ENCODE measurements around the gene RGS4. TPM values are rescaled to one million over a fixed set of nuclear protein-coding genes. Genes with fewer than 3 reads are reported as not detected.

The RGS4 gene
- total and polyA plus RNA-seq, 2 experiments from 2014 or later = 0.32 to 0.38 TPM

DNA sequence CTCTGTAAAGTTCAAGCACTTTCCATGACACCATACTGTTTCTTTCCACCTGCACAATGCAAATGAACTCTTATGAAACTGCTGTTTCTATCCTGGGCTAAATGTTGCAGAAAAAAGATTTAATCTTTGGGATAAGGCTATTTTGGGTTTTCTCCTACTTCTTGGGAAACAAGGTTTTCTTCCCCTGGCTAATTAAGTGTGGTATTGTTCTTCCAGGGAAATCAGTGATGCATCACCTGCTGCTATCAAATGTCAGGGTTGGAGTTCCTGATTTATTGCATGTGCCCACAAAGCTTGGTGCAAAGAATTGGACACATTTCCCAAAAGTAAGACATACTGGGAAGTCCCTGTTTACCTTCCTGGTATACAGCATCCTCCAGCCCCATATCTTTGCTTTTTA is 6.0 kb upstream of the RGS4 start:
- ATAC-seq (no peak), DNase-seq (ENCODE audit: low spot score) (no peak)
- no peaks in the 10 kb centered on the region for H3K27me3 ChIP-seq (ENCODE audit: insufficient read depth)
- no peaks in the 10 kb centered on the region for H3K79me2 ChIP-seq (replicated peaks; ENCODE audit: insufficient read depth)
- Mint-ChIP-seq H3K27me3 (ENCODE audit: insufficient read depth, low read depth, poor library complexity) (no peaks in the 10 kb centered on the region), H3K27ac (no peak overlapping the region), H3K36me3 (ENCODE audit: low read depth) (no peaks in the 10 kb centered on the region), H3K4me1 (peaks cover 20% of the 10 kb centered on the region), H3K9me3 (no peaks in the 10 kb centered on the region), H3K4me3 (no peak overlapping the region)
- no peak overlapping the region; the same call in 1 of the 2 replicates for H2AFZ ChIP-seq
- H3K4me3 ChIP-seq = no peak overlapping the region
- H3K9me2 ChIP-seq (ENCODE audit: insufficient read depth) = no peaks in the 10 kb centered on the region
- TF ChIP-seq, protein P1, sequence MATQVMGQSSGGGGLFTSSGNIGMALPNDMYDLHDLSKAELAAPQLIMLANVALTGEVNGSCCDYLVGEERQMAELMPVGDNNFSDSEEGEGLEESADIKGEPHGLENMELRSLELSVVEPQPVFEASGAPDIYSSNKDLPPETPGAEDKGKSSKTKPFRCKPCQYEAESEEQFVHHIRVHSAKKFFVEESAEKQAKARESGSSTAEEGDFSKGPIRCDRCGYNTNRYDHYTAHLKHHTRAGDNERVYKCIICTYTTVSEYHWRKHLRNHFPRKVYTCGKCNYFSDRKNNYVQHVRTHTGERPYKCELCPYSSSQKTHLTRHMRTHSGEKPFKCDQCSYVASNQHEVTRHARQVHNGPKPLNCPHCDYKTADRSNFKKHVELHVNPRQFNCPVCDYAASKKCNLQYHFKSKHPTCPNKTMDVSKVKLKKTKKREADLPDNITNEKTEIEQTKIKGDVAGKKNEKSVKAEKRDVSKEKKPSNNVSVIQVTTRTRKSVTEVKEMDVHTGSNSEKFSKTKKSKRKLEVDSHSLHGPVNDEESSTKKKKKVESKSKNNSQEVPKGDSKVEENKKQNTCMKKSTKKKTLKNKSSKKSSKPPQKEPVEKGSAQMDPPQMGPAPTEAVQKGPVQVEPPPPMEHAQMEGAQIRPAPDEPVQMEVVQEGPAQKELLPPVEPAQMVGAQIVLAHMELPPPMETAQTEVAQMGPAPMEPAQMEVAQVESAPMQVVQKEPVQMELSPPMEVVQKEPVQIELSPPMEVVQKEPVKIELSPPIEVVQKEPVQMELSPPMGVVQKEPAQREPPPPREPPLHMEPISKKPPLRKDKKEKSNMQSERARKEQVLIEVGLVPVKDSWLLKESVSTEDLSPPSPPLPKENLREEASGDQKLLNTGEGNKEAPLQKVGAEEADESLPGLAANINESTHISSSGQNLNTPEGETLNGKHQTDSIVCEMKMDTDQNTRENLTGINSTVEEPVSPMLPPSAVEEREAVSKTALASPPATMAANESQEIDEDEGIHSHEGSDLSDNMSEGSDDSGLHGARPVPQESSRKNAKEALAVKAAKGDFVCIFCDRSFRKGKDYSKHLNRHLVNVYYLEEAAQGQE (IDR thresholded peaks at IDR 0.05; ENCODE audit: unreplicated experiment) = no peak
- TF ChIP-seq ZNF331 (CRISPR knock-in tag; IDR thresholded peaks at IDR 0.05; ENCODE audit: low read depth) (no peak), POLR2AphosphoS5 (IDR thresholded peaks at IDR 0.05; ENCODE audit: low read depth) (no peak)
- H3K4me2 ChIP-seq = no peak overlapping the region; the same call in 1 of the 2 replicates
- no peaks in the 10 kb centered on the region for H4K20me1 ChIP-seq (replicated peaks; ENCODE audit: insufficient read depth)
- peaks cover 19% of the 10 kb centered on the region; the same call in 1 of the 2 replicates for H3K4me1 ChIP-seq (ENCODE audit: insufficient read depth)
- H3K36me3 ChIP-seq (ENCODE audit: insufficient read depth) = no peaks in the 10 kb centered on the region
- H3K27ac ChIP-seq (ENCODE audit: low read depth) = no peak overlapping the region
- no peaks in the 10 kb centered on the region for H3F3A ChIP-seq (replicated peaks; ENCODE audit: low read depth)

DNA sequence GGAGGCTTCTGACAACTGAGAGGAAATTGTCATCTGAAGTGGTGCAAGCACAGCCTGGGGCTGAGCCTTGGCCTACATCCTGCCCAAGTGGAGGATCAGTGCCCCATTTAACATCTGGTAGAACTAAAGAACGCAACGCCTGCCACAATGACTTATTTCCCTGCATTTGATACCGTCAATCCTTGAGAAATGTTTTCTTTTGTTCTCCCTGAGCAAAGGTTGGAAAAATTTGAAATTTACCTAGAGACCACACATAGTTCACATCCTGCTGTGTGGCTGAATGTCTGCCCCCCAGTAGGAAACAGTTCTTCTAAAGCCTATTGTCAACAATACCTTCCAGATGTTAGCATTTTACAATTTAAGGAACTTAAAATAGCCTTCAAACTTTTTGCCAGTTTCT is 5.6 kb upstream of the RGS4 start:
- peaks cover 22% of the 10 kb centered on the region for H3K4me1 Mint-ChIP-seq
- TF ChIP-seq EZH2phosphoT487 (IDR thresholded peaks at IDR 0.05; ENCODE audit: unreplicated experiment) (no peak), STAT1 (IDR thresholded peaks at IDR 0.05; ENCODE audit: unreplicated experiment) (no peak), JUNB (IDR thresholded peaks at IDR 0.05; ENCODE audit: unreplicated experiment) (no peak), ZNF114 (CRISPR knock-in tag; IDR thresholded peaks at IDR 0.05) (no peak), ZNF331 (CRISPR knock-in tag; IDR thresholded peaks at IDR 0.05; ENCODE audit: low read depth) (no peak), NANOG (IDR thresholded peaks at IDR 0.05; ENCODE audit: borderline replicate concordance) (no peak)
- TF ChIP-seq, protein P2, sequence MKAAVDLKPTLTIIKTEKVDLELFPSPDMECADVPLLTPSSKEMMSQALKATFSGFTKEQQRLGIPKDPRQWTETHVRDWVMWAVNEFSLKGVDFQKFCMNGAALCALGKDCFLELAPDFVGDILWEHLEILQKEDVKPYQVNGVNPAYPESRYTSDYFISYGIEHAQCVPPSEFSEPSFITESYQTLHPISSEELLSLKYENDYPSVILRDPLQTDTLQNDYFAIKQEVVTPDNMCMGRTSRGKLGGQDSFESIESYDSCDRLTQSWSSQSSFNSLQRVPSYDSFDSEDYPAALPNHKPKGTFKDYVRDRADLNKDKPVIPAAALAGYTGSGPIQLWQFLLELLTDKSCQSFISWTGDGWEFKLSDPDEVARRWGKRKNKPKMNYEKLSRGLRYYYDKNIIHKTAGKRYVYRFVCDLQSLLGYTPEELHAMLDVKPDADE (IDR thresholded peaks at IDR 0.05) = no peak
- TF ChIP-seq, protein P1 (IDR thresholded peaks at IDR 0.05; ENCODE audit: unreplicated experiment) = no peak
- TF ChIP-seq, protein P3, sequence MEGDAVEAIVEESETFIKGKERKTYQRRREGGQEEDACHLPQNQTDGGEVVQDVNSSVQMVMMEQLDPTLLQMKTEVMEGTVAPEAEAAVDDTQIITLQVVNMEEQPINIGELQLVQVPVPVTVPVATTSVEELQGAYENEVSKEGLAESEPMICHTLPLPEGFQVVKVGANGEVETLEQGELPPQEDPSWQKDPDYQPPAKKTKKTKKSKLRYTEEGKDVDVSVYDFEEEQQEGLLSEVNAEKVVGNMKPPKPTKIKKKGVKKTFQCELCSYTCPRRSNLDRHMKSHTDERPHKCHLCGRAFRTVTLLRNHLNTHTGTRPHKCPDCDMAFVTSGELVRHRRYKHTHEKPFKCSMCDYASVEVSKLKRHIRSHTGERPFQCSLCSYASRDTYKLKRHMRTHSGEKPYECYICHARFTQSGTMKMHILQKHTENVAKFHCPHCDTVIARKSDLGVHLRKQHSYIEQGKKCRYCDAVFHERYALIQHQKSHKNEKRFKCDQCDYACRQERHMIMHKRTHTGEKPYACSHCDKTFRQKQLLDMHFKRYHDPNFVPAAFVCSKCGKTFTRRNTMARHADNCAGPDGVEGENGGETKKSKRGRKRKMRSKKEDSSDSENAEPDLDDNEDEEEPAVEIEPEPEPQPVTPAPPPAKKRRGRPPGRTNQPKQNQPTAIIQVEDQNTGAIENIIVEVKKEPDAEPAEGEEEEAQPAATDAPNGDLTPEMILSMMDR (conservative IDR thresholded peaks at IDR 0.05; ENCODE audit: low read depth in 2 of 2) = no peak

More for the DNA sequence above, 5.6 kb upstream of the RGS4 start:
- H3K4me1 ChIP-seq (ENCODE audit: insufficient read depth) = peaks cover 23% of the 10 kb centered on the region; the same call in 1 of the 2 replicates
- no peaks in the 10 kb centered on the region for H3F3A ChIP-seq (replicated peaks; ENCODE audit: low read depth)
- Mint-ChIP-seq H3K27ac (no peak overlapping the region), H3K36me3 (ENCODE audit: low read depth) (no peaks in the 10 kb centered on the region), H3K27me3 (ENCODE audit: insufficient read depth, low read depth, poor library complexity) (no peaks in the 10 kb centered on the region), H3K9me3 (no peaks in the 10 kb centered on the region), H3K4me3 (no peak overlapping the region)
- ATAC-seq (peak; percentile 48; the same call in 2 of the 3 replicates), DNase-seq (ENCODE audit: low spot score) (no peak)
- no peak overlapping the region; the same call in 1 of the 2 replicates for H3K4me2 ChIP-seq
- H2AFZ ChIP-seq = no peak overlapping the region
- no peak overlapping the region for H3K4me3 ChIP-seq
- no peaks in the 10 kb centered on the region for H3K36me3 ChIP-seq (ENCODE audit: insufficient read depth)
- no peaks in the 10 kb centered on the region for H4K20me1 ChIP-seq (replicated peaks; ENCODE audit: insufficient read depth)
- H3K27ac ChIP-seq (ENCODE audit: low read depth) = 0 out of 2 replicates have a peak overlapping the region, but pooled peaks have one; percentile 18
- H3K9me2 ChIP-seq (ENCODE audit: insufficient read depth) = no peaks in the 10 kb centered on the region
- no peaks in the 10 kb centered on the region for H3K79me2 ChIP-seq (replicated peaks; ENCODE audit: insufficient read depth)
- H3K27me3 ChIP-seq (ENCODE audit: insufficient read depth) = no peaks in the 10 kb centered on the region

All from GM23338 (cell line).